ENCODE measurements around the gene ST8SIA2. TPM values are rescaled to one million over a fixed set of nuclear protein-coding genes. Genes with fewer than 3 reads are reported as not detected.

ST8SIA2 gene
- total RNA-seq = not detected

- H3K27ac Mint-ChIP-seq = no peak within 1 kb of the TSS
- H3K4me1 Mint-ChIP-seq = peaks cover 3% of the 10 kb centered on the region
- peaks cover 82% of the 10 kb centered on the region for H3K27me3 Mint-ChIP-seq
- ATAC-seq = no peak
- DNase-seq = no peak
- H3K4me3 Mint-ChIP-seq = no peak within 1 kb of the TSS
- H3K36me3 Mint-ChIP-seq = no peaks in the 10 kb centered on the region
- CTCF ChIA-PET = interaction anchor here (0.9 kb wide), 1 partner anchor 128 kb away, joined by 3 read pairs; no protein-coding TSS in a partner anchor
- no peaks in the 10 kb centered on the region for H3K9me3 Mint-ChIP-seq (ENCODE audit: low read depth)
Measured at GRCh38 chr15:92393071-92393979, at the start of gene ST8SIA2. ST8SIA2 (plus strand) TSS chr15:92393881; CDS start chr15:92394065, 184 bp downstream.

- CTCF ChIA-PET = no interaction called here
- H3K27ac Mint-ChIP-seq = no peak overlapping the region
- H3K36me3 Mint-ChIP-seq = no peaks in the 10 kb centered on the region
- ATAC-seq (no peak), DNase-seq (no peak)
- no peaks in the 10 kb centered on the region for H3K9me3 Mint-ChIP-seq (ENCODE audit: low read depth)
- H3K27me3 Mint-ChIP-seq = peaks cover 7% of the 10 kb centered on the region
- H3K4me3 Mint-ChIP-seq = no peak overlapping the region
- H3K4me1 Mint-ChIP-seq = no peaks in the 10 kb centered on the region
Measured at GRCh38 chr15:92343924-92344643, 49.6 kb upstream of the ST8SIA2 start.

- Mint-ChIP-seq H3K4me3 (no peak overlapping the region), H3K27me3 (peaks cover 5% of the 10 kb centered on the region), H3K36me3 (no peaks in the 10 kb centered on the region), H3K9me3 (ENCODE audit: low read depth) (no peaks in the 10 kb centered on the region), H3K4me1 (no peaks in the 10 kb centered on the region), H3K27ac (no peak overlapping the region)
- CTCF ChIA-PET = no interaction called here
- DNase-seq = no peak
- ATAC-seq = no peak
Measured at GRCh38 chr15:92346063-92346462, 47.6 kb upstream of the ST8SIA2 start.

GRCh38 chr15:92355307-92355706 is 38.4 kb upstream of the ST8SIA2 start:
- Mint-ChIP-seq H3K4me3 (no peak overlapping the region), H3K27me3 (peaks cover 12% of the 10 kb centered on the region), H3K27ac (no peak overlapping the region), H3K9me3 (ENCODE audit: low read depth) (no peaks in the 10 kb centered on the region), H3K4me1 (no peaks in the 10 kb centered on the region), H3K36me3 (no peaks in the 10 kb centered on the region)
- ATAC-seq = no peak
- no peak for DNase-seq
- CTCF ChIA-PET = no interaction called here

GRCh38 chr15:92361321-92362000 is 32.2 kb upstream of the ST8SIA2 start:
- no peaks in the 10 kb centered on the region for H3K36me3 Mint-ChIP-seq
- CTCF ChIA-PET = no interaction called here

GRCh38 chr15:92362001-92362350 is 31.7 kb upstream of the ST8SIA2 start:
- Mint-ChIP-seq H3K4me1 (no peaks in the 10 kb centered on the region), H3K9me3 (ENCODE audit: low read depth) (no peaks in the 10 kb centered on the region), H3K27ac (no peak overlapping the region), H3K36me3 (no peaks in the 10 kb centered on the region), H3K27me3 (peaks cover 7% of the 10 kb centered on the region), H3K4me3 (no peak overlapping the region)
- no peak for DNase-seq
- no peak for ATAC-seq
- CTCF ChIA-PET = no interaction called here

More at GRCh38 chr15:92361321-92362000, 32.2 kb upstream of the ST8SIA2 start:
- no peaks in the 10 kb centered on the region for H3K4me1 Mint-ChIP-seq
- no peaks in the 10 kb centered on the region for H3K9me3 Mint-ChIP-seq (ENCODE audit: low read depth)
- peaks cover 10% of the 10 kb centered on the region for H3K27me3 Mint-ChIP-seq
- no peak for ATAC-seq
- no peak overlapping the region for H3K27ac Mint-ChIP-seq
- no peak for DNase-seq
- no peak overlapping the region for H3K4me3 Mint-ChIP-seq

GRCh38 chr15:92365084-92365483 is 28.6 kb upstream of the ST8SIA2 start:
- no peaks in the 10 kb centered on the region for H3K4me1 Mint-ChIP-seq
- H3K36me3 Mint-ChIP-seq = no peaks in the 10 kb centered on the region
- H3K4me3 Mint-ChIP-seq = no peak overlapping the region
- no peak overlapping the region for H3K27ac Mint-ChIP-seq
- ATAC-seq = no peak
- no peaks in the 10 kb centered on the region for H3K27me3 Mint-ChIP-seq
- no peak for DNase-seq
- no peaks in the 10 kb centered on the region for H3K9me3 Mint-ChIP-seq (ENCODE audit: low read depth)
- CTCF ChIA-PET = no interaction called here

- CTCF ChIA-PET = no interaction called here
- H3K4me1 Mint-ChIP-seq = no peaks in the 10 kb centered on the region
- no peaks in the 10 kb centered on the region for H3K9me3 Mint-ChIP-seq (ENCODE audit: low read depth)
- H3K27me3 Mint-ChIP-seq = no peaks in the 10 kb centered on the region
- H3K4me3 Mint-ChIP-seq = no peak overlapping the region
- H3K27ac Mint-ChIP-seq = no peak overlapping the region
- ATAC-seq (no peak), DNase-seq (no peak)
- no peaks in the 10 kb centered on the region for H3K36me3 Mint-ChIP-seq
Measured at GRCh38 chr15:92365906-92366305, 27.8 kb upstream of the ST8SIA2 start.

- H3K9me3 Mint-ChIP-seq (ENCODE audit: low read depth) = no peaks in the 10 kb centered on the region
- no peak for ATAC-seq
- H3K36me3 Mint-ChIP-seq = no peaks in the 10 kb centered on the region
Measured at GRCh38 chr15:92366381-92366780, 27.3 kb upstream of the ST8SIA2 start.

GRCh38 chr15:92375057-92375456 is 18.6 kb upstream of the ST8SIA2 start:
- Mint-ChIP-seq H3K9me3 (ENCODE audit: low read depth) (no peaks in the 10 kb centered on the region), H3K4me3 (no peak overlapping the region), H3K4me1 (no peaks in the 10 kb centered on the region), H3K27ac (no peak overlapping the region), H3K27me3 (peaks cover 24% of the 10 kb centered on the region), H3K36me3 (no peaks in the 10 kb centered on the region)
- DNase-seq = no peak
- CTCF ChIA-PET = no interaction called here
- no peak for ATAC-seq

More at GRCh38 chr15:92366381-92366780, 27.3 kb upstream of the ST8SIA2 start:
- DNase-seq = no peak
- Mint-ChIP-seq H3K27me3 (no peaks in the 10 kb centered on the region), H3K4me3 (no peak overlapping the region), H3K27ac (no peak overlapping the region), H3K4me1 (no peaks in the 10 kb centered on the region)
- CTCF ChIA-PET = no interaction called here

GRCh38 chr15:92376109-92376508 is 17.6 kb upstream of the ST8SIA2 start:
- H3K27me3 Mint-ChIP-seq = peaks cover 28% of the 10 kb centered on the region
- no peaks in the 10 kb centered on the region for H3K4me1 Mint-ChIP-seq
- DNase-seq (no peak), ATAC-seq (no peak)
- CTCF ChIA-PET = no interaction called here
- H3K9me3 Mint-ChIP-seq (ENCODE audit: low read depth) = no peaks in the 10 kb centered on the region
- H3K36me3 Mint-ChIP-seq = no peaks in the 10 kb centered on the region
- H3K27ac Mint-ChIP-seq = no peak overlapping the region
- no peak overlapping the region for H3K4me3 Mint-ChIP-seq

- no peak overlapping the region for H3K4me3 Mint-ChIP-seq
- H3K36me3 Mint-ChIP-seq = no peaks in the 10 kb centered on the region
- no peak overlapping the region for H3K27ac Mint-ChIP-seq
- DNase-seq = no peak
- H3K27me3 Mint-ChIP-seq = peaks cover 32% of the 10 kb centered on the region
- H3K9me3 Mint-ChIP-seq (ENCODE audit: low read depth) = no peaks in the 10 kb centered on the region
- no peak for ATAC-seq
- CTCF ChIA-PET = no interaction called here
- H3K4me1 Mint-ChIP-seq = no peaks in the 10 kb centered on the region
Measured at GRCh38 chr15:92377083-92377789, 16.4 kb upstream of the ST8SIA2 start.
